Epithelial cell of prostate (primary cell): ENCODE data around the gene KLHL7.
A peak's percentile ranks its signal among the peaks of the same experiment; 100 is the strongest.
"Not testable (repeated sequence)": the region's sequence is repeated elsewhere in the genome, so short reads cannot be mapped to it uniquely, and the experiment has no call there.

ENCODE experiments used
- DNase-seq: peaks from one replicate; pipeline ENCODE4 v3.0.0-alpha.2; 2011; ENCODE audit warnings: low read depth, low spot score
- H3K27ac ChIP-seq: fragments of 450-650 bp; 2 replicates; pipeline ENCODE4 v1.5.1; 2017; ENCODE audit warnings: mild to moderate bottlenecking

Gene KLHL7

GRCh38 chr7:23168111-23168885, 62.7 kb downstream of the KLHL7 start:
- no peak overlapping the region for H3K27ac ChIP-seq
- DNase-seq: no peak

- no peak overlapping the region for H3K27ac ChIP-seq
Observed at GRCh38 chr7:23175938-23176337, 70.4 kb downstream of the KLHL7 start.

GRCh38 chr7:23181684-23182553, 76.3 kb downstream of the KLHL7 start, which contains the start of gene NUP42:
Gene NUP42 (plus strand): TSS chr7:23182048. CDS start chr7:23182086, 38 bp downstream.
- peak; percentile 94 for DNase-seq
- H3K27ac ChIP-seq: peak within 1 kb of the TSS; percentile 86

More at GRCh38 chr7:23175938-23176337, 70.4 kb downstream of the KLHL7 start:
- no peak for DNase-seq

- no peak overlapping the region for H3K27ac ChIP-seq
- DNase-seq: no peak
Observed at GRCh38 chr7:23183279-23184012, 77.9 kb downstream of the KLHL7 start.

- no peak overlapping the region for H3K27ac ChIP-seq
- DNase-seq: no peak
Observed at GRCh38 chr7:23184291-23184690, 78.7 kb downstream of the KLHL7 start.

GRCh38 chr7:23184709-23185359, 79.2 kb downstream of the KLHL7 start:
- no peak for DNase-seq
- H3K27ac ChIP-seq: no peak overlapping the region

GRCh38 chr7:23185980-23186379, 80.4 kb downstream of the KLHL7 start:
- no peak overlapping the region for H3K27ac ChIP-seq

GRCh38 chr7:23191022-23191421, 85.4 kb downstream of the KLHL7 start:
- no peak overlapping the region for H3K27ac ChIP-seq
- DNase-seq: no peak

More at GRCh38 chr7:23185980-23186379, 80.4 kb downstream of the KLHL7 start:
- no peak for DNase-seq

- DNase-seq, H3K27ac ChIP-seq: not testable (repeated sequence)
Observed at GRCh38 chr7:23193650-23194227, 88.2 kb downstream of the KLHL7 start.

GRCh38 chr7:23196306-23196705, 90.7 kb downstream of the KLHL7 start:
- H3K27ac ChIP-seq: no peak overlapping the region
- DNase-seq: no peak

GRCh38 chr7:23197745-23198144, 92.2 kb downstream of the KLHL7 start:
- DNase-seq: not testable (repeated sequence)

GRCh38 chr7:23200331-23200730, 94.7 kb downstream of the KLHL7 start:
- DNase-seq: no peak
- H3K27ac ChIP-seq: no peak overlapping the region

More at GRCh38 chr7:23197745-23198144, 92.2 kb downstream of the KLHL7 start:
- not testable (repeated sequence) for H3K27ac ChIP-seq

GRCh38 chr7:23204241-23204640, 98.7 kb downstream of the KLHL7 start:
- no peak for DNase-seq
- H3K27ac ChIP-seq: no peak overlapping the region

- no peak overlapping the region for H3K27ac ChIP-seq
- no peak for DNase-seq
Observed at GRCh38 chr7:23205577-23205908, 100.0 kb downstream of the KLHL7 start.

GRCh38 chr7:23205909-23206767, 100.6 kb downstream of the KLHL7 start:
- no peak for DNase-seq
- H3K27ac ChIP-seq: no peak overlapping the region

- DNase-seq: no peak
- H3K27ac ChIP-seq: no peak overlapping the region
Observed at GRCh38 chr7:23207021-23207420, 101.4 kb downstream of the KLHL7 start.

GRCh38 chr7:23207884-23208283, 102.3 kb downstream of the KLHL7 start:
- H3K27ac ChIP-seq: no peak overlapping the region
- DNase-seq: no peak

GRCh38 chr7:23208316-23208715, 102.7 kb downstream of the KLHL7 start:
- no peak for DNase-seq
- no peak overlapping the region for H3K27ac ChIP-seq

GRCh38 chr7:23210506-23210905, 104.9 kb downstream of the KLHL7 start:
- no peak overlapping the region for H3K27ac ChIP-seq
- DNase-seq: no peak
